ENCODE data around the gene SUZ12. TPM values are rescaled to one million over a fixed set of nuclear protein-coding genes. Genes with fewer than 3 reads are reported as not detected.
A peak's percentile ranks its signal among the peaks of the same experiment; 100 is the strongest.

The SUZ12 gene
- total RNA-seq, 2 donors from 2014 or later, result 27.7 to 29.4 TPM

DNA sequence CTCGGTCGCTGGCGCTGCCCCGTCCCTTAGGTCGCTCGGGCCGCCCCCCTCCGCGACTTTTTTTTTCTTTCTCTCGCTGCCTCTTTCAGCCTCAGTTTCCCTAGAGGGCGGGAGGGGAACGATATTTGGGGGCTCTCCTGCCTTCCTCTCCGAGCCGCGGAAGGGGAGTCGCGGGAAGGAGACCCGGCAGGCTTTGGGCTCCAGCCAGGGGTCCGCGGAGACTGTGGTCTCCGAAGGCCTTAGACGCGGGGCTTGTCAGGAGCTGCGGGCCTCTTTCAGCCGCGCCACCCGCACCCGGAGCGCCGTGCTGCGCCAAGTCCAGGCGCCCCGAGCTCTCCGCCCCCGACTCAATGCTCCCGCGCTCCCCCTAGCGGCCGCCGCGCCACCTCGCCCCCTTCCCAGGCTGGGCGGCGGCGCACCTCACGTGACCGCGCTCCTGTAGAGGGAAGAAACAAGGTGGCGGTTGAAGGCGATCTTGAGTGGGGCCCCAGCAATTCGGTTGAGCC lies 70.2 kb downstream of the SUZ12 start, which contains the start of gene LRRC37B:
TSS of gene LRRC37B (plus strand) at position 427 of the 506 bp plus-strand sequence. CDS start 14,010 bp downstream, outside the sequence.
- no peaks in the 10 kb centered on the region for H3K4me1 ChIP-seq
- peak within 1 kb of the TSS; percentile 69 for H3K27ac ChIP-seq
- H3K9me3 ChIP-seq, result no peaks in the 10 kb centered on the region
- DNase-seq, result peak; percentile 94
- H3K9ac ChIP-seq (ENCODE audit: low read depth in 2 of 2, low read length in 2 of 2), result peak within 1 kb of the TSS; percentile 90 to 93
- peak within 1 kb of the TSS; percentile 65 for H3K4me3 ChIP-seq
- no peaks in the 10 kb centered on the region for H3K27me3 ChIP-seq
- intact Hi-C loops (cut with DNase I), result loop anchor here (5.0 kb wide), 1 partner anchor 130 kb away; no protein-coding TSS in a partner anchor
- peak; percentile 88 for TF ChIP-seq CTCF (IDR thresholded peaks at IDR 0.05)
- H3K36me3 ChIP-seq, result no peaks in the 10 kb centered on the region

GRCh38 chr17:32007463-32008298 lies 70.9 kb downstream of the SUZ12 start:
- Histone ChIP-seq H3K36me3 (no peaks in the 10 kb centered on the region), H3K9me3 (no peaks in the 10 kb centered on the region), H3K9ac (ENCODE audit: low read depth in 2 of 2, low read length in 2 of 2) (peak overlapping the region; percentile 90 to 93), H3K27ac (peak overlapping the region; percentile 69), H3K4me3 (peak overlapping the region; percentile 65), H3K4me1 (no peaks in the 10 kb centered on the region), H3K27me3 (no peaks in the 10 kb centered on the region)
- intact Hi-C loops (cut with DNase I), result loop anchor here (5.0 kb wide), 1 partner anchor 130 kb away; no protein-coding TSS in a partner anchor
- peak; percentile 69 for DNase-seq
- TF ChIP-seq CTCF (IDR thresholded peaks at IDR 0.05), result no peak

- TF ChIP-seq CTCF (IDR thresholded peaks at IDR 0.05), result no peak
- Histone ChIP-seq H3K27me3 (no peaks in the 10 kb centered on the region), H3K9ac (ENCODE audit: low read depth in 2 of 2, low read length in 2 of 2) (no peak overlapping the region), H3K4me3 (peak overlapping the region; percentile 65), H3K9me3 (no peaks in the 10 kb centered on the region), H3K36me3 (no peaks in the 10 kb centered on the region), H3K27ac (no peak overlapping the region), H3K4me1 (no peaks in the 10 kb centered on the region)
- no peak for DNase-seq
- intact Hi-C loops (cut with DNase I), result loop anchor here (5.0 kb wide), 1 partner anchor 128 kb away; no protein-coding TSS in a partner anchor
Observed at GRCh38 chr17:32009262-32009542, 72.4 kb downstream of the SUZ12 start.

DNA sequence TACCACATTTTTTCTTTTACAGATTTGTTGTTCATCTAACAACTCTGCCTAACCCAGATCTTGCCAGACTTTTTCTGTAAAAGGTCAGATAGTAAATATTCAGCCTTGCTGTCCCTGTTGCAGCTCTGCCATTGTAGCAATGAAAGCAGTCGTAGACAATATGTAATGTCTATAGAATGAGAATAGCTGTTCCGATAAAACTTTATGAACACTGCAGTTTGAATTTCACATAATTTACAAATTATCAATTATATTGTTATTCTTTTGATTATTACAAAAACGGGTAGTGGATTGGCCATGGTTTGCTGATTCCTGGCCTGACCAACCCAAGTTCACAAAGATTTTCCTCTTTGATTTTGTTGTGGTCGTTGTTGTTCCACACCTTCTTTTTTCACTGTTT lies 73.3 kb downstream of the SUZ12 start:
- intact Hi-C loops (cut with DNase I), result no loop called here
- no peak for TF ChIP-seq CTCF (IDR thresholded peaks at IDR 0.05)
- Histone ChIP-seq H3K4me3 (no peak overlapping the region), H3K4me1 (no peaks in the 10 kb centered on the region), H3K9ac (ENCODE audit: low read depth in 2 of 2, low read length in 2 of 2) (no peak overlapping the region), H3K27me3 (no peaks in the 10 kb centered on the region), H3K27ac (no peak overlapping the region), H3K9me3 (no peaks in the 10 kb centered on the region), H3K36me3 (no peaks in the 10 kb centered on the region)
- no peak for DNase-seq

DNA sequence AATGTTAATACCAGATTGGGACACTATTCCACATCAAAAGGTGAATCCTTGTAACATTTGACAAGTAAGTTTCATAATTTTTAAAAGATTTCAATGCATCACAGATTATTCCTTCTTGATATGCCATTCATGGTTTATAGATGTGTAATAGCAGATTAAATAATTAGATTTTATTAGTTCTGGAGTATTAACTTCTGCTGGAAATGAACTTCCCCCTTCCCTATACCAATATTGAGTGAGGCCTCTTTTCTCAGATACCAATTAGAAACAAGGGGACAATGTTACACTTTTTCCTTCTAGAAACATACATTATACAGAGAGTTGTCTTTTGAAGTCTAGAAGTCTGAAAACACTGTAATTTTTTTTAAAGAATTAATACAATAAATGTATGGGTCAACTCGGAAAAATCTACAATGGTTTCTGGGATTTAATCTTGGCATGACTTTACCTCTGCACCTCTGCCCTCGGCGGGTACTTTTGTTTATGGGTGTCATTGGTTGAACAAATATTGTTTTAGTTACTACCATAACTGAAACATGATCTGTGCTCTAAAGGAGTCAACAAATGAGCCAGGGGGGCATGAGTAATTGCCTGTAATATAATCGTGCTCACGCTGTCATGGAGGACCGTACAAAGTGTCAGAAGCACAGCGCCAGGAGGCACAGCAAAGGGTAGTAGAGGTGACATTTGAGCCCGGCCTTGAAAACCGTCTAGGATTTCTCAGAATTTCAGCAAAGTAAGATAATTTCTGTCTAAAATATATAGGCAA lies 78.6 kb downstream of the SUZ12 start:
- H3K4me1 ChIP-seq, result no peaks in the 10 kb centered on the region
- no peak overlapping the region for H3K4me3 ChIP-seq
- no peaks in the 10 kb centered on the region for H3K27me3 ChIP-seq
- intact Hi-C loops (cut with DNase I), result no loop called here
- H3K9me3 ChIP-seq, result no peaks in the 10 kb centered on the region
- no peak for DNase-seq
- TF ChIP-seq CTCF (IDR thresholded peaks at IDR 0.05), result no peak
- no peaks in the 10 kb centered on the region for H3K36me3 ChIP-seq
- no peak overlapping the region for H3K9ac ChIP-seq (ENCODE audit: low read depth in 2 of 2, low read length in 2 of 2)
- no peak overlapping the region for H3K27ac ChIP-seq
